GM19463 (cell line): Measurements from ENCODE around the gene SNX33.
"Not testable (repeated sequence)": the region's sequence is repeated elsewhere in the genome, so short reads cannot be mapped to it uniquely, and the experiment has no call there.

ENCODE experiments used
- ATAC-seq: cut with Tn5 transposase; IDR thresholded peaks from one replicate; pipeline ENCODE4 v1.9.1; 2021; ENCODE audit warnings: mild to moderate bottlenecking, moderate library complexity; ENCODE audit not compliant: unreplicated experiment

The SNX33 gene

DNA sequence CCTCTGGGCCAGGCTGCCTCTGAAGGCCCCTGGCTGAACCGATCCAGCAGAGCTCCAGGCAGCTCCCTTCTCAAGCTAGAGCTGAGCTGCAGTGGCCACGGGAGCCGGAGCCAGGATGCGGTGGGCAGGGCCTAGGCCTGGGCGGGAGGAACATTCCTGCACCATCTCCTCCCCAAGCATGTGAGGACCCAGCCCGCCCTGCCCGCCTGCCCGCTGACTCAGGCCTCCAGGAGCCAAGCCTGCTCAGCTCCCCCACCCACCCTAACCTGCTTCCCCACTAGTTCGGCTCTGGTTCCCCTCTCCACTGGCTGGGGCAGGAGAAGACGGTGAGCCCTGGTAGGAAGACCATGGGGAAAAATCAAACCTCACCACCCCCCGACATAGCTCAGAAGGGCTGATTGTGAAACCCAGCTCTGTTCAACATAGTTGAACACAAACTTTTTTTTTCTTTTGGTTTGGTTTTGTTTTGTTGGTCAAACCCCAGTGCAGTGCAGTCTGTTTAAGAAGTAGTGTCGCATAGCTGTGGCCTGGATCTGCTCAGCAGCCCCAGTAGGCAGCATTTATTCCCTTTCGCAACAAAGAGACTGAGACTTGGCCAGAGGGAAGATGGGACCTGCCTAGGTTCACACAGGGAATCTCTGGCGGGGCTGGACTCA lies 13.5 kb downstream of the SNX33 start:
- ATAC-seq: no peak

DNA sequence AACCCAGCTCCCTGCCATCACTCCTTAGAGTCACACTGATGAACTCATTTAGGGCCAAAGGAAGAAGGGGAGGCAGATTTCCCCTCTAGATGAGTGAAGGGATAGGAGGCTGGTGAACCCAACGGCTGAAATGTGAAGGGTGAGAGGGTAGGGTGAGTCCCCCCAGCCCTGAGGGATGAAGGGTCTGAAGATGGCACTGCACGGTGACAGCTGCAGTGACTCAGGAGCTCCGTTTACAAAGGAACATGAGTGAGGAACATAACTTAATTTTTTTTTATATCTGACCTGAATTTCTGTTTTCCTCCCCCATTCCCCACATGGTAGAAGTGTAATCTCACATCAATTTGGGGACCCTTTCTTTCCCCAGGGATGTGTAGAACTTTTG lies 14.0 kb downstream of the SNX33 start:
- ATAC-seq: no peak

DNA sequence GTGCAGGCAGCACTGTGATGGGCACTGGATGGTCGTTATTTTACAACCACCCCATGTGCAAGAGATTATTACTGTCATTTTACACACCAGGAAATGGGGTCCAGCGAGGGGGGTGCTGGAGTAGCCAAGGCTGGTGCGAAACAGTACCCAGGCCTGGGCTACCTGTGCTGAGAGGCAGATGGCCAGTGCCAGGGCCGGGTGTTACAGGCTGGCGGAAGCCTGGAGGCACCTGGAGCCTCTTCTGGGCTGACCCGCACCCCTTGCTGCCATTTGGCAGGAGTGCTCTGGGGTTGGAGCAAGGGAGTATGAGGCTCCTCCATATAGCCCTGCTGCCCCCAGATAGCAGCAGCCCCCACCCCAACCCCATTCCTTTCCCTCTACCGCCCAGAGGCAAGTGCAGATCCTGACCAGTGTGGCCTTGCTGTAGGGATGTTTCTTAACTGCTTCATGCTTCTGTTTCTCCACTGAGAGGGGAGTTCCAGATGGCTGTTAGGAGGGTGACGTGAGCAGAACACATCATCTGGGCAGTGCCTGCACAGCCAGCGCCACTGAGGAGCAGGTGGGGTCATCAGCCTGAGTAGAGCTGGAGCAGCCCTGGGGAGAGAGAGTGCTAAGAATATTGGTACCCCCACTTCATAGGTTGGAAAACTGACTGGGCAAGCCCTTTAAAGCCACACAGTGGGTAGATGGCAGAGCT lies 15.3 kb downstream of the SNX33 start:
- ATAC-seq: no peak

DNA sequence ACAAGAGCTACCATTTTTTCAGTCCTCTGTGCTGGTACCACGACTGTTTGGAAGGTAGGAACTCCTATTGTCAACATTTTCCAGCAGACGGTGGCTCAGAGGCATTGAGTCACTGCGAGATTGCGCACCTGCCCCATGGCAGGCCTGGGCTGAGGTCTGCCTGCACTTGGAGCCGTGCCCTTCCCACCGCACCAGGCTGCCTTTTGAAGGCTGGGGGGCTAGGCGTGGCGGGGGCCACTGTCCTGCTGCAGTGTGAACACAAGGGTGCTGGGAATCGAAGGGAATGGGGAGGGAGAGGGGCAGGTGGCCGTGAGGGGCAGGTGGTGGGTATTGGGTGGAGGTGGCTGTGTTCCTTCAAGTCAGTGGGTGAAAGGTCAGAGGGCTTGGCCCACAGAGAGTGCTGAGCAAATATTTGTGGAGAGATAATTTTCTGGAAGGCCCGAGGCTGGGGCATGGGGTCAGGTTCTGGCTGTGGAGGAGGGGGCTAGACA lies 16.3 kb downstream of the SNX33 start:
- no peak for ATAC-seq

DNA sequence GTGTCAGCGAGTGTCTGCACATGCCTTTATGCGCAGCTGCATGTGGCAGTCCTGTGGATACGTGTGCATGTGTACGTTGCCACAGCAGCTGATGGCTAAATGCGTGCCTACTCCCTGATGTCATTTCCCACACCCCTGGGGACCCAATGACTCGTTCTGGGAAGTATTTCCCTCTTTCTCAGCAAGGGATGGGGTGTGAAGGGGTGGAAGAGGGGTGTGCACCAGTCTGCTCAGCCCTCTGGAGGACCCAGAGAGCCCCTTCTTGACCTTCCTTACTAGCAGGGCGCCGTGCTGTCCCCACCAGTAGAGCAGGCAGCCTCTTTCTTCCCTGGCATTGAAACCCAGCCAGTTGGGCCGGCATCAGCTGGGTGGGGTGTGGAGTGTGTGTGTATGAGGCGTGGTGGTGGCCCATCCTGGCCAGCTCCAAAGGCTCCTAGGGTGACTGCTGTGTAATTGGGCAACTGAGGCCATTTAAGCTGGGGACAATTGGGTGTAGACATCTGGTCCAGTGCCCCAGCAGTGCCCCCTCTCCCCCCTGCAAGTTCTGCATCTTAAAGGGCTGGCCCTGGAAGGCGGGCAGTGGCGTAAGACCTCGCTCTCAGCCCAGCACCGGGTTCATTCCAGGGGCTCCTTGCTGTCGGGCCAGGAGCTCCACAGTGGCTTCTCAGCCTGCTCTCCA lies 19.2 kb downstream of the SNX33 start:
- no peak for ATAC-seq

DNA sequence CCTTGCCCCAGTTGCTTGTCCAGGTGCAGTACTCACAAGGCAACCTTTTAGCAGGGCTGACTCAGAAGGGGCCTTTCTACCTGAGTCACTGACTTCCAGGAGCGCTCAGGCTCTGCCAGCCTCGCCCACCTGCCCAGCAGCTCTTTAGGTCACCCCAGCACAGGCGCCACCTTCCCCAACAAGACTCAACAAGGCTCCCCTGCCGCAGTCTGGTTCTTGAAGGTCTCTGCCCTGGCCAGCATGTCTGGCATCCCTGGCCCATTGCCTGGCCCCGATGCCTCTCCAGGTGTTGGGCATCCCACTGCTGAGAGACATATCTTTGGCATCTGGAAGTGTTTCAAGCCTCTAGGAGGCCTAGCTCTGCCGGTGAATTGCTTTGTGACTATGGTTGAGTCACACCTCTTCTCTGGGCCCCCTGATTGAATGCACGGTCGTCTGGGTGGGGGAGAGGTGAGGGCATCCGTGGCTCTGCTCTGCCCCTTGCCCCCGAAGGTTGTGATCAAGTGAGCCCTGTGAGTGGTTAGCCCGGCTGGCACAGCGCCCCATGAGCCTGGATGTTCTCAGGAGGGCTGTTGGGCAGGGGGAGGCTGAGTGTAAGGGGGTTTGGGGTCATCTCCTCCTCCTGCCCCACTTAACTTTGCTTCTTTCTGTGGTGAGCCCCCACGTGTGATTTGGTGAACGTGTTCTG lies 21.6 kb downstream of the SNX33 start:
- ATAC-seq: no peak

DNA sequence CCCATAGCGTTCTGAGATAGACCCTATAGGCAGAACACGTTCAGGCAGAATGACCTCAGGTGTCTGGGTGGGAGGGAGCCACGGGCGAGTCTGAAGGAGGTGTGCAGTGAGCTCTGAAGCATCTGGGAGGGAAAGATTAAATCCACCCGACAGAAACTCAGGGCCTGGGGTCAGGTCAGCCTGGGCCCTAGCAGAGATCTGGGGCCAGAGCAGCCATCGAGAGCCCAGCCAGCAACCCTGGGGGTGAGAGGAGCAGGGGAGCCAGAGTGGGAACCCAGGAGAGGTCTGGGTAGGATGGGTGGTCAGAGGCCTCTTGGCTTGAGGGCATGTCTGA lies 22.1 kb downstream of the SNX33 start:
- no peak for ATAC-seq

DNA sequence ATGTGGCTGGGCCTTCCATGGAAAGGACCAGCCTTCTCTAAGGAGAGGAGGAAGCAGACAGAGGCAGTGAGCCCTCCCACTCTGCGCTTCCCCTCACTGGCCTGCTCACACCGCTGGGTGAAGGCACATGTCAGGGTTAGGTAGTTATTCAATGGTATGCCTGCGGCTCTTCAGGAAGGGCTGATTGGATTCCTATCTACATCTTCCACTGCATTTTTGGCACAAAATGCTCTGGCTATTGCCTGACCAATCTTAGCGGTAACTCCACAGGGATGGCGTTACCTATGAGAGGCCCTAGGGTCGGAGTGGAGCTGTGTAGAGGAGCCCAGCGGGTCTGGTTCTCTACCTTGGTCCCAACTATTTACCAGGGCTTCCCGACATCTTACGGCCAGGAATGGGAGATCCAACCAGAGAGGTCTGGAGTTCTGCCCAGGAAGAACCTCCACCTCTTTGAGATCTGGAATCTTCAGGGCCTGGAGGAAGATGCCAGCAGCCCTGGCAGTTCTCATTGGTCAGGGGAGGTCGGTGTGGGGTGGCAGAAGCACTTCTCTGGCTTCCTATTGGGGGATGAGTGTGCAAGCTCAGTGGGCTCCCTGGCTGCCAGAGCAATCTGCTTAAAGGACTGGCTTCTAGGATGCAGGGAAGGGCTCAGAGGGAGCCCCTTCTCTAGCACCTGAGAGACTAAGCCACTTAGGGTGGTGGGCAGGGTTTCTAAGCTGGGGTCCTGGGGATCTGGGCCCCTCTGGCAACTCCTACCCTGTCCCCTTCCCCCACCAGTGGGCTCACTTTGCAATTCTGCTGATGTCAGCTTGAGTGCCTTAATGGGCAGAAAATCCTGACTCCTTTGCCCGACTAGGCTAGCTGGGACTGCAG lies 24.3 kb downstream of the SNX33 start:
- ATAC-seq: no peak

DNA sequence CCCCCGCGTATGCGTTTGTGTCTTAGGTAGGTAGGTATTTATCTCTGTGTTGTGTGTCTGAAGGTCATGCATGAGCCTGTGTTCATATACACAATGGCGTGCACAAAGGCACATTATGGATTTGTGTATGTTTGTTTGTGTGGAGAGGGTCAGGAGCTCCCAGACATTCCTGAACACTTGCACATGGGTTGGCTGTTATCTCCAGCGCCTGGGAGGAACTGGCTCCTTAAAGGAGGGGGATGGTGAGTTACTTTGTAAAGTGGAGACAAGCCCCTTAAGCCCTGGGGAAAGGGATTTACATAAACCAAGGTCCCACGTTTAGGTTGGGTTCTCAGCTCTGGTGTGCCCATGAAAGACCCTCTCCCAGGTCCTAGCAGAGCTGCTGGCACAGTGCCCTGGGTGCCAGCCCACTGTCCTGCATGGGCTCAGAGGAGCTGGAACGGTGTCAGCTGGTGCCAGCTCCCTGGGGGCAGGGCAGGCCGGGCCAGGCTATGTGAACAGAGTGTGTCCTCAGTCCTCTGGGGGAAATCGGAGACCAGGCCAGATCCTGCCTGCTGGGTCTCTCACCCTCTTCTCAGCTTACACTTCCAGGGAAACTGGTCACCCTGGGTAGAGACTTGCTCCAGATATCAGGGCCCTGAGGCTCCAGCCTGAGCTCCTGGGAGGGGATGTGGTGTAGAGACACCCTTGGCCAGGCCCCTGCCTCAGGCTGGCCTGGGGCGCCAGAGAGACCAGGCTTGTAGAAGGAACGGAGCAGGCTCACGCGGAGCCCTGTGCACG lies 25.1 kb downstream of the SNX33 start:
- ATAC-seq: no peak

DNA sequence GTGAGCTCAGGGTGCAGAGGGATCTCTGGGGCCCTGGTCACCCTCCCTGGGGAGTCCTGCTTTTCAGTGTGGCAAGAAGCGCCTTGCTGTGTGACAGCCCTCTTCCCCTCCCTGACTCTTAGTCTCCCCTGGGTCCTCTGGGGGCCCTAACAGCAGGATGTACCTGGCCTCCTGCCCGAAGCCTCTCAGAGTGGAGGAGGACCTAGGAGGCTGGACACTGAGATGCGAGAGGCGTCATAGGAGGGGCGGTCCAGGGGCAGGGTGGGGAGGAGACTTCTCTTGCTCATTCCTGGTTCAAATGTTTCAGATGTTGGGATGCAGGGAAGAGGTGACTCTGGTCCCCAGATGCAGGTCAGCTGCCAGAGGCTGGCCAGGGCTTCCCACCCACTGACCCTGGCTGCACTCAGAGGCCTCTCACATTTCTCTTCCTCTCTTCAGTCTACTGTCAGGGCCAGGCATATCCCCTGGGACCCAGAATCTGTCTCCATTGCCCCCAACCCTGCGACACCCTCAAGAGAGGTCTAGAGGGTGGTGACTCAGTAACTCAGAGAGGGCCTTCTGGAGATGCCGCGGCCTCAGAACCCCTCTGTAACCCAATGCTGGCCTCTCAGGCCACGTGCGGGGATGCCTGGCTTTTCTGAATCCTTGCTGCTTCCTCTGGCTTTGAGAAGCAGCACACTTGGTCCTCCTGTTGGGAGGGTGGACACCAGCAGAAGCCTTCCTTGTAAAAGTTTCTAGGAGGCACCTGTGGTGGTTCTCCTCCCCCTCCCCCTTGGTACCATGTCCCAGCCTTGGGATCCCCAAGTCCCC lies 25.9 kb downstream of the SNX33 start:
- ATAC-seq: no peak

DNA sequence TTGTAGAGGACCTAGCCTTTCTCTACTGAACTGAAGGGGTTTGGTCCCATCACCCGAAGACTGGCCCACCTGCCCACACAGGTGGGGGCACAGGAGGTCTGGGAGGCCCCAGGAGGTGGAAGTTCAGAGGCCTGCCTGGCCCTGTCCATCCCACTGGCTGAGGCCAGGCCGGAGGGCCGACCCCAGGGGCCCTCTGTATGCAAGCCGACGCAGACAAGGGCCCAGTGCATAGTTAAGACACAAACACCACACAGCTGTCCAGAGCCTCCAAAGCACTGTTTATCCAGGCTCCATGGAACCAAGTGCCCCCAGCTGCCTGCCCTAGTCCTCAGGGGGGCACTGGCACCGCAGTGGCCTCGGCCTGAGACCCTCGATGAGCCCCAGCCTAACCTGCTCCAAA lies 26.7 kb downstream of the SNX33 start:
- ATAC-seq: no peak

DNA sequence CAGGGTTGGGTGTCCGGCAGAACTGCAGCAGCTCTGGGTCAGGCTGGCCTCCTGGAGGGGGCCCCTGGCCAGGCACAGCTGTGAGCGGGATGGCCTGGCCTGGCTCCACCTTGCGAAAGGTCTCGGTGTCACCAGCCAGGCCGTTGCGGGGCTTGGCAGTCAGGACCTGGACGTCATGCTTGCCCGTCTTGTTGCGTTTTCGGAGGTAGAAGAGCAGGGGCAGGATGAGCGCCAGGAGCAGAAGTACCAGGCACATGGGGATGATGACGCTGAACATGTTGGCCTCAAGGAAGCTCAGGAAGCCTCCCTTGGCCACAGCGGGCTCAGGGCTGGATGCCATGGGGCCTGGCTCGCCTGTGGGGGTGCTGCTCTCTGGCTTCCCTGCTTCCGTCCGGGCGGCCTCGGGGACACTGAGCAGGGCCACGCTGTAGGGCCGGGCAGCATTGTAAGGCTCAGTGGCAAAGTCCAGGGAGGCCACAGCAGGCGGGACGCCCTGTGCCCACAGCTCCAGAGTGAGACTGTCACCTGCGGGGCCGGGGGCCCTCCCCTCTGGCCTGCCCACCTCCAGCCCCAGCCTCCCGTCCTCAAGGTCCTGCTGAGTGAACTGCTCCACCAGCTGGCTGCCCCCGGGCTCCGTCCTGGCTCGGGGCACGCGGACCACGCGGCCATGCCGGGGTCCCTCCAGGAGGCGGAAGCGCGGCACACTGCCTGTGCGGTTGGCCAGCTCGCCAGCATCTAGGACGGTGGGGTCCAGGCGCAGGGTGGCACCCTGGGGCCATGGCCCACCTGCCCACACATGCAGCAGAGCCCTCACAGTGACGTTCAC lies 28.1 kb downstream of the SNX33 start:
- no peak for ATAC-seq

DNA sequence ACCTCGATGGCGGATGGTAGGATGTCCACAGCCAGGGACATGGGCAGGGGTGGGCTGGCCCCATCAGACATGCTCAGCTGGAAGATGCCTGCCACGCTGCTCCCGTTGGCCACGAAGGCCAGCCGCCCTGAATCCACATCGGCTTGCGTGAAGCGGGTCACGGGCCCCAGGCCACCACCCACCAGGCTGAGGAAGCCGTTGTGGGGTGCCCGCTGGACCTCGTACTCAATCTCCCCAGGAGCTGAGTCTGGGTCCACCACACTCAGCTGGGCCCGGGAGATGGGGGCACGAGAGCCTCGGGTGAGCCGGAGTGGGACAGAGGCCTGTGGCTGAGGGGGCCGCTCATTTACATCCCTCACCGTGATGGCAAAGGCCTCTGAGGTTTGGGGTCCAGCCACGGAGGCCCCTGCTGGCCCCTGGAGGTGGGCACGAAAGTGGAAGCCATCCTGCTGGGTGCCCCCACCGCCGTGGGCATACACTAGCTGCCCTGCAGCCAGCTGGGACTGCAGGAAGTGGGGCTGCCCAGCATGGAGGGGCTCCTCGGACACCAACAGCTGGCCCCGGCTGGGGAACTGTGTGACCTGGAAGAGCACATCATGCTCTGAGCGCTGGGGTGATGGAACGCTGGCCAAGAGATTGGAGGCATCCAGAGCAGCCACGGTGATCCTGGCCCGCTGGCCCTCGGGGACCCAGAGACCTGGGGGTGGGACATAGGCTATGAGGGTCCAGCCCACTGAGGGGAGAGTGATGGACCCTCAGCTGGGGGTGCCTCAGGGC lies 29.2 kb downstream of the SNX33 start:
- ATAC-seq: no peak

DNA sequence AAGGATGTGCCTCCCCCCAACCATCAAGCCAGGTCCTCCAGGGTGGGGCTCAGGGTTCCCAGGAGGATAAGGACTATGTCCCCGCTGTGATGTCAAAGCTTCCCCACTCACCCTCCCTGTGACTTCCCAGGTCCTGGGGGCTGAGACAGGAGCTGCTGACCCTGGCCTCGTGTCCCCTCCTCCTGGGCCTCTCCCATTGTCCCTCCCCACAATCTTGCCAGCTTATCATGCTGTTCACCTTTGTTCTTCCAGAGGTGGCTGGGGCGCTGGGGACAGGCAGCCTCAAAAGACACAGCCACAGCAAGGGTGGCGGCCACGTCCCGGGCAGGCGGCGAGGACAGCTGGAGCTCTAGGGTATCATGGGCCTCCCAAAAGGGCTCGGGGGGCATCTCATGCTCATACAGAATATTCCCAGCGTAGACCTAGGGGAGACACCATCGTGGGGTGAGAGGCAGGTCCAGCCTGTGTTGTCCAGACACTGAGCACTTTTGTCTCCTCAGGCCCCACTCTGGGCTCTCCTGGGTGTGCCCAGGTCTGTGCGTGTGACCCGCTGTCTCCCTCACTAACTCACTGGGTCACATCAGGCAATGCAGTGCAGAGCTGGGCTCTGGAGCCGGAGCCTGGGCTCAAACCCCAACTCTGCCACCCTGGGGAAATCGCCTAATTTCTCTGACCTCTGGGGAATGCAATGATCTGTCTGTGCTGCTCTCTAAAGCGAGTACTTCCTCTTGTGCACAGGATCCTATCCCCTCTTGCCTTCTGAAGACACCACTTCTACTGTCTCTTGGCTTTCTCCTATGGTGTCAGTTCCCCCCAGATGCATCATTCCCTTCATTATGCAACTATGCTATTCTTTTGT lies 30.0 kb downstream of the SNX33 start:
- ATAC-seq: no peak

DNA sequence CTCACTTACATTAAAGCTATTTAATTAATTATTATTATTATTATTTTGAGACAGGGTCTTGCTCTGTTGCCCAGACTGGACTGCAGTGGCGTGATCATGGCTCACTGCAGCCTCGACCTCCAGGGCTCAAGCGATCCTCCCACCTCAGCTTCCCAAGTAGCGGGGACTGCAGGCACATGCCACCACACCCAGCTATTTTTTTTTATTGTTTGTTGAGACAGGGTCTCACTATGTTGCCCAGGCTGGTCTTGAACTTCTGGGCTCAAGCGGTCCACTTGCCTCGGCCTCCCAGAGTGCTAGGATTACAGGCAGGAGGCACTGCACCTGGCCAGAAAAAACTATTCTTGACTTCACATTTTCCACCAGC lies 30.6 kb downstream of the SNX33 start:
- ATAC-seq: not testable (repeated sequence)

DNA sequence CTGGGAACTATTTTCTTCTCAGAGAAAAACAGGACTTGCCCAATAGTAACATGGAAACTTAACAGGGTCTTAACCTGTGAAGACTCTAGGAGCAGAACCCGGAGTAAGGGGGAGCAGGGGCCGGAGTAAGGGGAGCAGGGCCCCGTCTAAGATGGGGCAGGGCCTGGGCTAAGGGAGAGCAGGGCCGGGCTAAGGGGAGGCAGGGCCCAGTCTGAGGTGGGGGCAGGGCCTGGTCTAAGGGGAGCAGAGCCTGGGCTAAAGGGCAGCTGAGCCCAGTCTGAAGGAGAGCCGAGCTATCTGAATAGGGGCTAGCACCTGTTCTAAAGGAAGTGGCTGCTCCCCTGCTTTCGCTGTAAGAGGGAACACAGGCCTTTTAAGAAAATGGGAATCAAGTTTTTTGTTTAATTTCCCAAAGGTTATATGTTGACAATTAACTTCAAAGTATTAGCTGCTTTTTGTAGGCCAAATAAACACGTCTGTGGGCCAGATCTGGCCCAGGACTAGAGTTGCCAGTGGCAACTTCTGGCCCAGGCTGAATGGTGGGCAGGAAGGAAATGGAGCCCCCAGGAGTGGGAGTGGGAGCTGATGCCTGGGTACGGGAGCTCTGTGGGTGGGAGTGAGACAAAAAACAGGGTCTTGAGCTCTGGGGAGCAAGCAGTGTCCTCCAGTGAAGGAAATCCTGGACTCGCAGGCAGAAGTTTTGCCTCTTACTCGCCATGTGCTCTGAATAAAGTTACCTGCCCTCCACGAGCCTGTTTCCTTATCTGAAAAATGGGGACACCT lies 32.5 kb downstream of the SNX33 start:
- no peak for ATAC-seq
